Stimulated activated CD8-positive, alpha-beta memory T cell treated with anti-CD3 and anti-CD28 coated beads, Interleukin-7, amount 100 ng/mL, for 24 hours (primary cell): Measurements from ENCODE around the gene CLMN.
"Not testable (repeated sequence)": the region's sequence is repeated elsewhere in the genome, so short reads cannot be mapped to it uniquely, and the experiment has no call there.

ENCODE experiments used
- DNase-seq: peaks from one replicate; pipeline ENCODE4 v3.0.0-alpha.2; 2020; ENCODE audit warnings: low read depth

CLMN gene

DNA sequence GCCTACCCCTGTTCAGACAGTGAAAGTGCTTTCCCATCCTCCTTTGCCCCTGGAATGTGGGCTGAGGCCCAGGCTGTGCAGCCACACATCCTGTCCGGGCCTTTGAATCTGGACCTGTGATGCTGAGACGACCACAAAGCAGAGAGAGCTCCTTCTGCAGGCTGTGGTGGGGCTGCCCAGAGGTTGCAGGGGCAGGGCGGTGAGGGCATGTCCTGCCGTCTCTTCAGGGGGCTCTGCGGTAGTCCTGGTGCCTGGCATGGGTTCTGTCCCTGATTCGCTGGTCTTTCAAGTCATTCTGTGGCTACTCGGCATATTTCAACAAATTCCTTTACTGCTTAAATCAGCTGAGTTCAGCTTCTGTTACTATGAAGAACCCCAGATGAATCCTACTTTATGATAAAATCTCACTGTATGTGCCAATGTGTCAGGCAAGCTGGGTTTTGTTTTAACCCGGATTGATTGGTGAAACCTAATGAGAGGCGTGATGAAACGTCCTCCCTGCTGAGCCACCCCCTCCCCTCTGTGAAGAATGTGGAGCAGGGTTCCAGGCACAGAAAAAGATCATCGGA is 99.0 kb downstream of the CLMN start:
- no peak for DNase-seq

DNA sequence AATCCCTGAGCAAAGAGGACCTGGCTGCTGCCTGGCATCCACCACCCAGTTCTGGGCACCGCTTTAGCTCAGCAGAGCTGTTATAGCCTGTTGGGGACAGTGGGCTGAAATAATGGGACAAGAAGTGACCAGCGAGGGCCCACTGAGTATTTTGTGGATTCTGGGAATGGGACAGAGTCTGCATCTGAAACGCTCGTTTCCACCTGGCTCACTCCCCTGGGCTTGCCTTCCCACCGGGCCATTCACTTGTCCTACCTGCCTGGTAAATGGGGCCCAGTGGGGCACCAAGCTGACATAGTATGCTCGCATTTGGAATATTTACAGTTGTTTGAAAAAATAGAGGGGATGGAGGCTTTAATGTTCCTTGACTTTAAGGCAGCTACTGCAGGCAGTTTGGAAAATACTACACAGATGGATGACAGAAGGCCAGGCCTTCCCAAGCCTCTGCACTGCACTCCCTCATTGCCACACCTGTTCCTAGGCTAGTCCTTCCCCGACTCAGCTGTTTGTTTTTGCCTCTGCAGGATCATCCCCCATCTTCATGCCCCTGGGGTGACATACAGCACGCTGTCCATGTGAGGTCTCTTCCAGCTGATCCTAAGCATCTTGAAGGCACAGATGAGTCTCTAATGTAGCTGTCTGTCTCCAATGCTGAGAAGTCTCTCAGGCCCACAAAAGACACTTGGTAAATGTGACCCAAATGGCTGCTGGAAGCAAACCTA is 101.1 kb downstream of the CLMN start:
- DNase-seq, result no peak

DNA sequence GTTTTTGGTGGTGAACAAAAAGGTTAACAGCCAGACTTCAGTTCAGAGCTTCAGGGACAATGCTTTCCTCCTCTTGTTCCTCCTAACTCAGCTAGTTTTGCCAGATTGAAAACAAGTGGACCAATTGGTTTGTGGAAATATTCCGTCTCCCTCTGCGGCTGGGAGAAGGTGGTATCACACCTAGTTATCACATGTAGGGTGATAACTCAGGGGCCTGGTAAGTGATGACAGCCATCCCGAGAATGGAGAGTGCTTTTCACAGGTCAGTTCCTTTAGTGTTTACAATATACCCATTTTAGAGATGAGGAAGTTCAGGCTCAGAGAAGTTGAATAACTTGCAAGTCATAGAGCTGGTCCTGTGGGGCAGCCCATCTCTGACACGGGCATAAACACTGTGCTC is 101.7 kb downstream of the CLMN start:
- DNase-seq, result no peak

- DNase-seq, result no peak
Observed at GRCh38 chr14:95217391-95217900, 102.3 kb downstream of the CLMN start.

GRCh38 chr14:95216008-95216407 is 103.7 kb downstream of the CLMN start:
- no peak for DNase-seq

- no peak for DNase-seq
Observed at GRCh38 chr14:95215094-95215725, 104.5 kb downstream of the CLMN start.

GRCh38 chr14:95213774-95214173 is 105.9 kb downstream of the CLMN start:
- no peak for DNase-seq

DNA sequence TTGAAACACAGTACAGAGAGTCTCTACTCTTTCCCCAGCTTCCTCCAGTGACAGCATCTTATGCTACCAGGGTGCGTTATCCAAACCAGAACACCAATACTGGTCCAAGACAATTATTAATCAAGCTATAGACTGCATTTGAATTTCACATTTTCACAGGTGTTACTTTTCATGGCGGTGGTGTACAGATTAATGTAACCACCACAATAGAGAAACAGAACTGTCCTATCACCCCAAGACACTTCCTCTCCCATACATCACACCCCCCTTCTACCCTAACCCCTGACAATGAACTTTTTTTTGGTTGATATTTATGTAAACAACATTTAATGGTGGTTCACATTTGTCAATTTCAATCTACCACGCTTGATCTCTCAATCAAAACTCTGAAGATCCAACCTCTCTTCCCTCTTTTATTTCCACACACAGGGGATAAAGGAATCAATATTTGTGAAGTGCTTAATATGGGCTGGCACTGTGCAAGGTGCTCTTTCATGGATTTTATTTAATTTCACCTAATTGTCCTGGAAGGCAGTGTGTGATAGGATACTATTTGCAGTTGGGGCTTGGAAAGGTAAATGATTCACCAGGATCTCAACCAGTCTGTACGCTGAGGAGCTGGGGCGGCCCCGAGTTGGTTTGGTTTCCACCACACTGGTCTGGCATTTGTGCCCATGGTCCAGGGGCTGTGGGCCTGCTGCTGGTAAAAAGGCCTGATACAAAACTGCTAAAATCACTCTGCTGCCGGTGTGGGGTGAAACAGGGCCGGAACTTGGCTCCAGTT is 107.8 kb downstream of the CLMN start:
- DNase-seq, result no peak

DNA sequence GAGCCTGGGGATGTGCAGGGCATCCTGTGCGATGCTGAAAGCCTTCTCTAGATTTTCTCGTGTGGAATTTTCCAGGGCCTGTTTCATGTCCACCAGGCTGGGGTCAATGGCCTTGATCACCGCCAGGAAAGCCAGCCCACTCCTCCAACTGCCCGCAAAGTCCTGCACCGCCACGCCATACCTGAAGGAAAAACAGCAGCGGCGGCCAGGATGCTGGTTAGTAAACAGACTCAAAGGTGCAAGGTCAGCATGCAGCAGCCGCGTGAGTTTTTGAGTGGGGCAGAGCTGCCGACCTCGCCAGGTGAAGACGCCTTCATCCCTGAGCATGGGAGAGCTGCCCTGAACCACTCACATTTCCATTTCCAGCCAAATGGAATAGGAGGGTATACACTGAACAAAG is 109.0 kb downstream of the CLMN start:
- DNase-seq, result no peak

- no peak for DNase-seq
Observed at GRCh38 chr14:95208598-95208997, 111.1 kb downstream of the CLMN start.

- no peak for DNase-seq
Observed at GRCh38 chr14:95207475-95208233, 112.1 kb downstream of the CLMN start.

GRCh38 chr14:95206534-95206933 is 113.2 kb downstream of the CLMN start:
- no peak for DNase-seq

- no peak for DNase-seq
Observed at GRCh38 chr14:95204705-95205104, 115.0 kb downstream of the CLMN start.

DNA sequence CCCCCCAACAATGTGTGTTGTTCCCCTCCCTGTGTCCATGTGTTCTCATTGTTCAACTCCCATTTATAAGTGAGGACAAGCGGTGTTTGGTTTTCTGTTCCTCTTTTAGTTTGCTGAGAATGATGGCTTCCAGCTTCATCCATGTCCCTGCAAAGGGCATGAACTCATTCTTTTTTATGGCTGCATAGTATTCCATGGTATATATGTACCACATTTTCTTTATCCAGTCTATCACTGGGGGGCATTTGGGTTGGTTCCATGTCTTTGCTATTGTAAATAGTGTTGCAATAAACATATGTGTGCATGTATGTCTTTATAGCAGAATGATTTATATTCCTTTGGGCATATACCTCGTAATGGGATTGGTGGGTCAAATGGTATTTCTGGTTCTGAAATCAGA is 118.0 kb downstream of the CLMN start:
- not testable (repeated sequence) for DNase-seq

- no peak for DNase-seq
Observed at GRCh38 chr14:95200404-95200803, 119.3 kb downstream of the CLMN start.

- DNase-seq, result no peak
Observed at GRCh38 chr14:95199298-95199983, 120.3 kb downstream of the CLMN start.

DNA sequence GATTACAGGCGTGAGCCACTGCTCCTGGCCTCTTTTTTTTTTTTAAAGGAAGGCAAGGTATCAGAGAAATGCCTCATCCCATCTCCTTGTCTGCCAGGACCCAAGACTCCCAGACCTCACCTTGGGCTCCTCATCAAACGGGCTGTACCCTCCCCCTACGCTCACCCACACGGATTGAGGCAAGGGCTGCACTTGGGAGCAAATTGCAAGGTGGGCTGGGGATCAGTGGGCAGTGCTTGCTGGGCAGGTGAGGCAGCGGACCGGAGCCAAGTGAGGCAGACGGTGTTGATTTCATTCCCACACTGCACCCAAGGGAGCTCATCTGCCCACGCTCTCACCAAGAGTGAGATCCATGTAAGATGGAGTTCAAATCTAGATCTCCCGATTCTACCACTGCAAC is 121.4 kb downstream of the CLMN start:
- no peak for DNase-seq

- DNase-seq, result no peak
Observed at GRCh38 chr14:95197551-95197950, 122.2 kb downstream of the CLMN start.

- no peak for DNase-seq
Observed at GRCh38 chr14:95196826-95197545, 122.7 kb downstream of the CLMN start.

GRCh38 chr14:95196268-95196667 is 123.4 kb downstream of the CLMN start:
- no peak for DNase-seq

GRCh38 chr14:95195031-95195430 is 124.7 kb downstream of the CLMN start:
- no peak for DNase-seq
